ENCODE measurements around the gene FBN2.

GRCh38 chr5:128253880-128254279 is 284.2 kb downstream of the FBN2 start:
- no peak for TF ChIP-seq GATA2 (IDR thresholded peaks at IDR 0.05; ENCODE audit: low read depth, low read length)
- no peak for TF ChIP-seq GATA3 (IDR thresholded peaks at IDR 0.05; ENCODE audit: low read depth, low read length)

Measured in SH-SY5Y (cell line).